HuH-7.5 (cell line): ENCODE measurements around the gene CMTM8.
"Not testable (repeated sequence)": the region's sequence is repeated elsewhere in the genome, so short reads cannot be mapped to it uniquely, and the experiment has no call there.

Experiments
- DNase-seq: peaks from one replicate; pipeline ENCODE4 v3.0.0; 2011; ENCODE audit warnings: low spot score

The CMTM8 gene, protein sequence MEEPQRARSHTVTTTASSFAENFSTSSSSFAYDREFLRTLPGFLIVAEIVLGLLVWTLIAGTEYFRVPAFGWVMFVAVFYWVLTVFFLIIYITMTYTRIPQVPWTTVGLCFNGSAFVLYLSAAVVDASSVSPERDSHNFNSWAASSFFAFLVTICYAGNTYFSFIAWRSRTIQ

GRCh38 chr3:32238453-32239306 lies at the start of gene CMTM8:
Gene CMTM8 (plus strand): TSS chr3:32238680. CDS start chr3:32238973, 293 bp downstream.
- peak; percentile 88 for DNase-seq

DNA sequence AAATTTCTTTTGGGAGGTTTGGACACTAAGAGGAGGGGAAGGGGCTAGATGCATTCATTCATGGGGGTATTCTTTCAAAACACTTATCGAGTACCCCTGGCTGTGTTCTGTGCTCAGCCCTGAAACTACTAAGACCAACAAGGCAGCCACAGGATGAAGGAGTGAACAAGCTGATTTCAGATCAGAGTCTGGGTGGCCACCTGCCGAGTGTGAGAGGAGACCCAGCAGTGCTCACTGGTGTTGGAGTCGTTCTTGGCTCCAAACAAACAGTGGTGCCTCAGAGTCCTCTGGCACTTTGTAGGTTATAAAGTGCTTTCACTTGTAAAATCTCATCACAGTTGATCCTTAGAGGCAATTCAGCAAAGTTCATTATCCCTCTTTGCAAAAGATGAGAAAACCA lies 48.8 kb upstream of the CMTM8 start:
- no peak for DNase-seq

DNA sequence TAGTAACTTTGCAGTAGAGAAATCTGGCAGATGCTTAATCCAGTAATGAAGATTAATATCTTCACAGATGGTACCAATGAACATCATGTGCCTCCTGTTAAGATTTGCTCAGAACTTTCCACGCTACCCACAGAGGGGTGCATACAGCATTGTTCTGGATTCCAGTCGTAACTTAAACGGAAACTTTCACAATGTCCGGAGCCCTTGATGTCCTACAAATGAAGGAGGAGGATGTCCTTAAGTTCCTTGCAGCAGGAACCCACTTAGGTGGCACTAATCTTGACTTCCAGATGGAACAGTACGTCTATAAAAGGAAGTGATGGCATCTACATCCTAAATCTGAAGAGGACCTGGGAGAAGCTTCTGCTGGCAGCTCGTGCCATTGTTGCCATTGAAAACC lies 47.9 kb upstream of the CMTM8 start:
- DNase-seq: not testable (repeated sequence)

- DNase-seq: no peak
Measured at GRCh38 chr3:32193101-32193500, 45.4 kb upstream of the CMTM8 start.

DNA sequence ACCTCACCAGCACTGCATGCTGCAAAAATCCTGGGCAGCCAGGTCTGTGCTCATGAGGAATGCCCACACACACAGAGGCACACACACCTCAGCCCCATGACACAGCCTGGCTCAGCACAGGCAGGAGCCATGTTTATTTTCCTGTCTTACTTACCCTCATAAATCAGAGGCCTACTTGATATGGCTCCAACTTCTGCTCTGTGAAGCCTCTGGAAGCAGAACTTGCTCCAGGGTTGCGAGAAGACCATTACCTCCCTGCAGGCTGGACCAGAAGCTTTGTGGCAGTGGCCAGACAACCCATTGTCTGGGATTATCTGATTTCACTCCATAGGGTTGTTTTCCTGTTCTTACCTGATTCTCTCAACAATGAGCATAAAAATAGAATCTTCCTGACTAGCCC lies 43.8 kb upstream of the CMTM8 start:
- no peak for DNase-seq

- DNase-seq: no peak
Measured at GRCh38 chr3:32195995-32196540, 42.4 kb upstream of the CMTM8 start.

DNA sequence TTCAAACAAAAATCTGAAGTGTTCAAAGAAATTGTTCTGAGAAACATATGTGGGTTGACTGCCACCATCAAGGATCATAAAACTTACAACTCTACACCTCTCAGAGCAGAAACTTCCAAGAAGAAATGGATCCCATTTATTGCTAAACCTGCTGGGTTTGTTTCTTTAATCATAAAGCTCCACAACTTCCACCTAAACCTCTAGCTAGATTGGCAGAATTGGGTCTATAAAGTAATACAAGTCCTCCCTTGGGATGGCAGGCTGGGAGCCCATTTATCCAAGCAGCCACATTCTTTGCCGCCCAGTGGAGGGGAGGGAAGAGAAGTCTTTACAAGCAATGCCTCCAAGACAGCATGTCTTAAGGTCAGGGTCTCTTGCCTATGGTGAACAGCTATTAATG lies 40.5 kb upstream of the CMTM8 start:
- DNase-seq: no peak

- no peak for DNase-seq
Measured at GRCh38 chr3:32198714-32199113, 39.8 kb upstream of the CMTM8 start.

- no peak for DNase-seq
Measured at GRCh38 chr3:32200490-32200889, 38.0 kb upstream of the CMTM8 start.

DNA sequence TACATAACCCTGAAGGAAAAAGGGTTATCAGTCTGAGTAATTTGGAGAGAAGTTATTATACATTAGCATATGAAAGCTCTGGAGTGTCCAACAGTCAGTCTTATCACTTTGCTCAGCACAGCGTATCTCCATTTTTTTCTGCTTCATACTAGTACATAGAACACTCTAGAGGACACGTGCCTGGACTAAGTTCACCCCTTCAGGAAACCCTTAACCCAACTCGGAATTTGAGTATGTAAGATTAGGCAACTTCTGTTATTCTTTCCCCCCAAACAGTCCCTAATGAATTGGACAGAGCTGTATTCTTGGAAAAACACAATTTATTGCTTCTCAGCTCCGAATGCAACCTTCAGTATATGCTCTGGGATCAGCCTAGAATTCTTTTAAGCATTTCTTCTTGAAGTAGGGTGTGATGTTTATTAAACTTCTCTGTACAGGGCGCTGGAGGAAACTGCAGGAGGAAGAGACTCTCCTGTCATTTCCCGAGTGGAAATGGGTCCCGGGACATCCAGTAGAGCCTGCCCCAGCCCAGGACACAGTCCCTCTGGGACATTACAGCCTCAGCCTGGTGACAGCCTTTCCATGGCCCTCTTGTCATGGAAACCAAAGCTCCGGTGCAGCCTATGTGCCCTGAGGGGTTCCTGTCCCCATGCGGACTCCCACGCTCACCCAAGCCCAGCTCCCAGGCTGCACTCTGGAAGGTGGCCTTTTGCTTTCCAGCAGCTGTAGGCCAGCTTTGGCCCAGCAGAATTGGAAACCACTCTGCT lies 37.3 kb upstream of the CMTM8 start:
- DNase-seq: no peak

- DNase-seq: no peak
Measured at GRCh38 chr3:32202496-32202895, 36.0 kb upstream of the CMTM8 start.

DNA sequence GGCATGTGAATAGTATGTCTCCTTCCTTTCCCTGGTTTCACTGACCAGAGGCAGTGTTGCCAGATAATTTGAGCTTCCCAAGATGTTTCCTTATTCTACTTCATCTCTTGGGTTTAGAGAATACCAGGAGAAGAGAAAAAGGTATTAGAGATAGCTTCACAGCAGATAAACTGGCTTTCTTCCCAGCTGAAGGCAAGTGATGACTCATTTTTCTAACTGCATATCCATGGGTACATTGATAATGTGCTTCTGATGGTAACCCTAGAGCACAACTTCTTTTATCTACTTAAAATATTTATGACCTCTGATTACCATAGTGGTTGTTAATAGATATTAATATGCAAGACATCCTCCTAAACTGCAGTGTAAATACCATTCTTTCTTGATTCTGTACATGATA lies 34.6 kb upstream of the CMTM8 start:
- DNase-seq: no peak

DNA sequence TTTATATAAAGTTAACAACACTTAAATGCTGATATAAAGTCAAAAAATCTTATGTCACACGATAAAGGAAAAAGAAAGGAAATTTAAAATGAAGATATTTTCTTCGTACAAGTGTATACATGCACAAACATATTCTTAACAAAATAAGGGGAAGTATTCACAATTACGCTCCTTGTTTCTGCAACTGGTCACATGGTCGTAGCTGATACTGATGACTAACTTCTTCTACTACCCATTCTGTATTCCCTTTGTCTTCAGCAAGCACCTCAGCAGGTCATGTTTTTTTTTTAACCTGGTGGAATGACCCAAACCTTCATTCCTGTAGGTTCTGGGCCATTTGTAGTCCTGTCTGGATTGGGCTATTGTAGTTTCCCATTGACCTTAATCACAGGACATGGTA lies 30.0 kb upstream of the CMTM8 start:
- no peak for DNase-seq

DNA sequence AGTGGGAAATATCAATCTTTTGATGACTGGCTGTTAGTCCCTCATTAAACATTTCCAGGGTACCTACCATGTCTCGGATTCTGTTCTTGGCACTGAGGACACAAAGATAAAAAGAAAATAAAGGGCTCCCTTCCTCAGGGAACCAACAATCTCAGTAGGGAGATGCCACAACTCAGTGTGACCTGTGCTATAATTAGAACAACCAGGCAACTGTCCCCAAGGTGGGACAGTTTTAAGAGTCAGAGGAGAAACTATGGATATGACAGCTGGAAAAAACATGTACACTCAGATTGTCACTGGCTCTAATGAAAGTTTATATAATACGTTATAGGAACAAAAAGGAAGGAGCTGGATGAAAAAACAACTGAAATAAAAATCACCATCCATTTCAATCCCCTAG lies 23.3 kb upstream of the CMTM8 start:
- DNase-seq: no peak

DNA sequence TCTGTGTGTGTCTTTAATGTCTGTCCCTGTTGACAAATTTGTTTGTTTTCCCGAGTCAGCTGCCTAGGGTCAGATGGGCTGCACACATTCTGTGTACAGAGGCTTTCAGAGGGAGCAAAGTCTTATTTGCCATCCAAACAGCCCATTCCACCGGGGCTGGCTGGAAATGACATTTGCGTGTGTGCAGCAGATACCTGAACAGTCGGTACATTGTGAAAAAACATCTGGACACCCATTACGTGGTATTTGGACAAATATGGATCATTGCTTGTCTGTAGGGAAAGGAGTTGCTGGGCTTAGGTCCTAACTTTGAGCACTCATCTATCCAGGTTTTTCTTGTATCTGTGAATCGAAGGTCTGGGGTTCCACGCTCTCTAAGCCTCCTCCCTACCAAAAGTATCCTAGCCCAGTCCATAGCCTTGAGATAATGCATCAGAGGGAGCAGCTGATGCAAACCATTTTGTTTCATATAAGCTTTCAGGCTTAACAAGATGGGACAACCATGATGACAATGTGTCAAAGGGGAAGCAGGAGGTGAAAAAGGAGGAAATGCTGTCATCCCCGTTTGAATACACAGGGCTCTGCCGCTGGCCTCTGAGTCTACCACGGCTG lies 22.2 kb upstream of the CMTM8 start:
- peak; percentile 52 for DNase-seq

DNA sequence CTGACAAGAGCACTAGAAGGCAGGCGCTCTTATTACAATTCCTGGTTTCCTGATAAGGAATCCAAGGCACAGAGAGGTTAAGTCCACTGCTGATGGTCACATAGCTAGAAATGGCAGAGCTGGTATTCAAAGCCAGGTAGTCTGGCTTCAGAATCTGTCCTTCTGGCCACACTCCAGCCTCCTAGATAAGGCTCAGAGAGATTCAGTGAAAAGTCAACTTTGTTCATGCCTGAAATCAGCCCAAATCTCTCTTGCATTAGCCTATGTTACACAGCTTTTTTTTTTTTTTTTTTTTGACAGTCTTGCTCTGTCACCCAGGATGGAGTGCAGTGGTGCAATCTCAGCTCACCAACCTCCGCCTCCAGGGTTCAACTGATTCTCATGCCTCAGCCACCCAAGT lies 21.1 kb upstream of the CMTM8 start:
- DNase-seq: no peak

- no peak for DNase-seq
Measured at GRCh38 chr3:32219537-32219936, 18.9 kb upstream of the CMTM8 start.

GRCh38 chr3:32220006-32220405 lies 18.5 kb upstream of the CMTM8 start:
- no peak for DNase-seq

GRCh38 chr3:32222950-32223349 lies 15.5 kb upstream of the CMTM8 start:
- DNase-seq: no peak

- no peak for DNase-seq
Measured at GRCh38 chr3:32224016-32224516, 14.4 kb upstream of the CMTM8 start.

- no peak for DNase-seq
Measured at GRCh38 chr3:32226875-32227500, 11.5 kb upstream of the CMTM8 start.

DNA sequence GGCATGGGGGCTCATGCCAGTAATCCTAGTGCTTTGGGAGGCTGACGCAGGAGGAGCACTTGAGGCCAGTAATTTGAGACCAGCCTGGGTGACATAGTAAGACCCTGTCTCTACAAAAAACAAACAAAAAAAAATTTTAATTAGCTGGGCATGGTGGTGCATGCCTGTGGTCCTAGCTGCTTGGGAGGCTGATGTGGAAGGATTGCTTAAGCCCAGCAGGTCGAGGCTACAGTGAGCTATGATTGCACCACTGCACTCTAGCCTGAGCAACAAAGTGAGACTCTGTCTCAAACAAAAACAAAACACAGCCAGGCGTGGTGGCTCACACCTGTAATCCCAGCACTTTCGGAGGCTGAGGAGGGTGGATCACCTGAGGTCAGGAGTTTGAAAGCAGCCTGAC lies 9.7 kb upstream of the CMTM8 start:
- DNase-seq: not testable (repeated sequence)
